Left ventricle myocardium inferior (tissue), 1 donor: ENCODE results near the gene NUP210. TPM values are rescaled to one million over a fixed set of nuclear protein-coding genes. Genes with fewer than 3 reads are reported as not detected.
"Not testable (repeated sequence)": the region's sequence is repeated elsewhere in the genome, so short reads cannot be mapped to it uniquely, and the experiment has no call there.

Source experiments
- DNase-seq: peaks from one replicate; pipeline ENCODE4 v3.0.0-alpha.2; 2020
- H3K27ac ChIP-seq: fragments of 200-600 bp; replicated peaks from 2 replicates; pipeline ENCODE4 v1.8.0; 2021
- H3K27me3 ChIP-seq: fragments of 200-600 bp; 2 replicates; pipeline ENCODE4 v1.8.0; 2021; ENCODE audit warnings: low read depth
- H3K36me3 ChIP-seq: fragments of 200-600 bp; 2 replicates; pipeline ENCODE4 v1.8.0; 2021
- H3K4me1 ChIP-seq: fragments of 200-600 bp; 2 replicates; pipeline ENCODE4 v1.8.0; 2021
- H3K4me3 ChIP-seq: fragments of 200-600 bp; 2 replicates; pipeline ENCODE4 v1.8.0; 2021; ENCODE audit warnings: mild to moderate bottlenecking, moderate library complexity
- H3K9me3 ChIP-seq: fragments of 200-600 bp; replicated peaks from 2 replicates; pipeline ENCODE4 v1.8.0; 2021
- intact Hi-C: fragments of 100-400 bp; cut with micrococcal nuclease; formaldehyde crosslinking; loops from one replicate; pipeline ENCODE4 v1.11.0; 2022
- total RNA-seq: library from RNA; stranded (reverse); fragmentation: NEBNext Ultra II Directional; extraction: Animal tissue kit (Norgen Biotek cat#: 25700); gene quantifications from one replicate; pipeline ENCODE4 v1.2.1, GENCODE V29; 2021
- TF ChIP-seq, protein P1 (sequence below): fragments of 200-600 bp; IDR thresholded peaks from 2 replicates; pipeline ENCODE4 v1.8.0; 2021; ENCODE audit warnings: antibody characterized with exemption, mild to moderate bottlenecking, borderline replicate concordance
- donor health status: DM: no; HTN: yes; CAD: no; lungs with severe emphysema.

Gene NUP210
- total RNA-seq, 1 donor from 2014 or later: 2.8 TPM

DNA sequence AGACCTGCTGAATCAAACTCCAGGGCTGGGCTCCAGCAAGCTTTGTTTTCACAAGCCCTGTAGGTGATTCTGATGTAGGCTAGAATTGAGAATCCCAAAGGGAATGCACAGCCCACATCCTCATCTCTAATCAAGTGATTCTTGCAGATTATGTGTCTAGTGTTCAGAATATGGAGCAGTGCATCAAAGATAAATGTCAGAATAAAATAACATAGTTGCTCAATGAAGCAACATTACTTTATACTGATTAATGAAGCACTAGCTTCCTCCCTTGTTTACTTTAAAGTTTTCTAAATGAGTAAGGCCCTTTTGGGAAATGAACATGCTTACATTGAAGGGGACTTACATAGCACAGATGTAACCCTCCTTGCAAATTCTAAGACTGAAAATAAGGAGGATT, 39.2 kb downstream of the NUP210 start:
- Histone ChIP-seq H3K27ac (no peak overlapping the region), H3K4me3 (no peak overlapping the region), H3K4me1 (peaks cover 13% of the 10 kb centered on the region), H3K27me3 (no peaks in the 10 kb centered on the region), H3K9me3 (no peaks in the 10 kb centered on the region), H3K36me3 (no peaks in the 10 kb centered on the region)
- TF ChIP-seq, protein P1, sequence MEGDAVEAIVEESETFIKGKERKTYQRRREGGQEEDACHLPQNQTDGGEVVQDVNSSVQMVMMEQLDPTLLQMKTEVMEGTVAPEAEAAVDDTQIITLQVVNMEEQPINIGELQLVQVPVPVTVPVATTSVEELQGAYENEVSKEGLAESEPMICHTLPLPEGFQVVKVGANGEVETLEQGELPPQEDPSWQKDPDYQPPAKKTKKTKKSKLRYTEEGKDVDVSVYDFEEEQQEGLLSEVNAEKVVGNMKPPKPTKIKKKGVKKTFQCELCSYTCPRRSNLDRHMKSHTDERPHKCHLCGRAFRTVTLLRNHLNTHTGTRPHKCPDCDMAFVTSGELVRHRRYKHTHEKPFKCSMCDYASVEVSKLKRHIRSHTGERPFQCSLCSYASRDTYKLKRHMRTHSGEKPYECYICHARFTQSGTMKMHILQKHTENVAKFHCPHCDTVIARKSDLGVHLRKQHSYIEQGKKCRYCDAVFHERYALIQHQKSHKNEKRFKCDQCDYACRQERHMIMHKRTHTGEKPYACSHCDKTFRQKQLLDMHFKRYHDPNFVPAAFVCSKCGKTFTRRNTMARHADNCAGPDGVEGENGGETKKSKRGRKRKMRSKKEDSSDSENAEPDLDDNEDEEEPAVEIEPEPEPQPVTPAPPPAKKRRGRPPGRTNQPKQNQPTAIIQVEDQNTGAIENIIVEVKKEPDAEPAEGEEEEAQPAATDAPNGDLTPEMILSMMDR: no peak
- intact Hi-C loops: no loop called here
- DNase-seq: no peak

GRCh38 chr3:13379201-13379830, 40.8 kb downstream of the NUP210 start:
- H3K9me3 ChIP-seq: no peaks in the 10 kb centered on the region
- peaks cover 13% of the 10 kb centered on the region for H3K4me1 ChIP-seq
- no peaks in the 10 kb centered on the region for H3K36me3 ChIP-seq
- TF ChIP-seq, protein P1: no peak
- intact Hi-C loops: no loop called here
- H3K27ac ChIP-seq: no peak overlapping the region
- no peak for DNase-seq
- no peaks in the 10 kb centered on the region for H3K27me3 ChIP-seq
- H3K4me3 ChIP-seq: no peak overlapping the region

GRCh38 chr3:13378155-13378554, 42.0 kb downstream of the NUP210 start:
- H3K36me3 ChIP-seq: no peaks in the 10 kb centered on the region
- no peaks in the 10 kb centered on the region for H3K9me3 ChIP-seq
- H3K4me1 ChIP-seq: peaks cover 13% of the 10 kb centered on the region
- no peaks in the 10 kb centered on the region for H3K27me3 ChIP-seq
- H3K4me3 ChIP-seq: no peak overlapping the region
- no peak for DNase-seq
- TF ChIP-seq, protein P1: no peak
- intact Hi-C loops: no loop called here
- H3K27ac ChIP-seq: no peak overlapping the region

DNA sequence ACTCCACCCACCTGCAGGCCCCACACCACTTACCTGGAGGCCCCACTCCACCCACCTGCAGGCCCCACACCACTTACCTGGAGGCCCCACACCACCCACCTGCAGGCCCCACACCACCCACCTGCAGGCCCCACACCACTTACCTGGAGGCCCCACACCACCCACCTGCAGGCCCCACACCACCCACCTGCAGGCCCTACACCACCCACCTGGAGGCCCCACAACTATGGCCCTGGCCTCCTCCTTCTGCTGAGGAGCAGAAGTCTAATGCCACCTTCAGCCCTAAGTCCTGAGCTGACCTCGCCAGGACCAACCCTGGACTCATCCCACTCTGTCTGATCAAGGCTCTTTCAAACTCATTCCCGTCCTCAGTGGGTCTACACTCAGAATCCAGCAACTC, 42.4 kb downstream of the NUP210 start:
- H3K36me3 ChIP-seq, H3K9me3 ChIP-seq, DNase-seq, H3K27ac ChIP-seq, H3K4me3 ChIP-seq, intact Hi-C loops, H3K27me3 ChIP-seq: not testable (repeated sequence)
- peaks cover 13% of the 10 kb centered on the region for H3K4me1 ChIP-seq

GRCh38 chr3:13377021-13377420, 43.1 kb downstream of the NUP210 start:
- H3K36me3 ChIP-seq: no peaks in the 10 kb centered on the region
- H3K4me3 ChIP-seq: no peak overlapping the region
- no peaks in the 10 kb centered on the region for H3K9me3 ChIP-seq
- DNase-seq: no peak
- H3K27me3 ChIP-seq: no peaks in the 10 kb centered on the region
- H3K27ac ChIP-seq: no peak overlapping the region
- TF ChIP-seq, protein P1: no peak
- peaks cover 13% of the 10 kb centered on the region for H3K4me1 ChIP-seq
- intact Hi-C loops: no loop called here

DNA sequence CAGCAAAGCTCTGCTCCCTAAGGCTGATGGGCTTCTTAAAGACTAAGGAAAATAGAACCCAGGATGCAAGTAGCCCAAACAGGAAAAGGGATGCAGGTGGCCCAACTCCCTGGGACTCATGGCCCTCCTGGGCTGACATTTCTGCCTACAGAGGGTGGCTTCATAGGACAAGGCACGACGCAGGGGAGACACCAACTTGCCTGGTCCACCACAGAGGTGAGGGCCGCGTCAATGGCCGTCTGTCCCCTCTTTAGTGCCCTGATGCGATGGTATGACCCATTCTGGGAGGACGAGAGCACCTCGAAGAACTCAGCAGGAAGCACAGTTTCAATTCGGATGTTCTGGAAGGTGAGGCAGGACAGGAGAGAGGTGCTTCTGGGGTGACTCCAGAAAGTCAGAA, 44.0 kb downstream of the NUP210 start:
- no peaks in the 10 kb centered on the region for H3K36me3 ChIP-seq
- H3K27ac ChIP-seq: no peak overlapping the region

More for the DNA sequence above, 44.0 kb downstream of the NUP210 start:
- TF ChIP-seq, protein P1: no peak
- peaks cover 13% of the 10 kb centered on the region for H3K4me1 ChIP-seq
- no peak overlapping the region for H3K4me3 ChIP-seq
- intact Hi-C loops: no loop called here
- no peaks in the 10 kb centered on the region for H3K9me3 ChIP-seq
- DNase-seq: no peak
- no peaks in the 10 kb centered on the region for H3K27me3 ChIP-seq
